Measurements from ENCODE around the gene OMA1.
"Not testable (repeated sequence)": the region's sequence is repeated elsewhere in the genome, so short reads cannot be mapped to it uniquely, and the experiment has no call there.

Gene OMA1

DNA sequence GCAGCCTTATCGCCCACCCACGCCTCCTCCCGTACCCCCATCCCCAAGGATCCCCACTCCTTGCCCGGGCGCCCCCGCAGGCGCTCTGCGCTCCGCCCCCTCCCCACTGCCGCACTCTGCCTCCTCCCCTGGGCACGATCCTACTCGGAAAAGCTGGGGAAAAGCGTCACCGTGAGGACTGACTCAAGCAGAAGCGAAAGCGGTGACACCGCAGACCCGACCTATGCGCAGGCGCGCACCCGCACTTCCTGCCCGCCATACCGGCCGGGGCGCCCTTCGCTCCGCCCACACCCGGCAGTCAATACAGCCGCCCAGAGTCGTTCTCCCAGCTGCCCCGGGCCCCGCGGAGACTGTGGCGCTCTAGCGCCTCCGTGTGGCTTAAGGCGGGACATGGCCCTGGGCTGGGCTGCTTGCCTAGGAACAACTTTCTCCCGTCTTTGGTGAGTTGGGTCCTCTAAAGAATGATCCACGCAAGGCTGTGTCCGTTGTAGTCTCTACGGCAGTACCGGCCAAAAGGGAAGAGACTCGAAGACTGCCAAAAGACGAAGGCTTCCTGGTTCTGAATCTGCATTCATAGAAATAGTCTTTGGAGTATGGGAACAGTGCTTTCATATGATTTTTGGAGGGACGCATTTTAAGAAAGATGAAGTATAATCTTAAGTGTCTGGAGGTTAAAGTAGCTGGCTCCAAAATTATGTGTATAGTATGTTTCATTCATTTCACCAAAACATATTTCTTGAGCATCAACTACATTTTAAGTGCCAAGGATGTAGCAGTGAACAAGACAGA lies at the start of gene OMA1:
OMA1 (minus strand) TSS at position 207 of the 789 bp plus-strand sequence. CDS start 7,432 bp downstream, outside the sequence.
- DNase-seq = peak; percentile 95

- no peak for DNase-seq
These were observed 48.0 kb upstream of the OMA1 start for GRCh38 chr1:58594546-58594945.

DNA sequence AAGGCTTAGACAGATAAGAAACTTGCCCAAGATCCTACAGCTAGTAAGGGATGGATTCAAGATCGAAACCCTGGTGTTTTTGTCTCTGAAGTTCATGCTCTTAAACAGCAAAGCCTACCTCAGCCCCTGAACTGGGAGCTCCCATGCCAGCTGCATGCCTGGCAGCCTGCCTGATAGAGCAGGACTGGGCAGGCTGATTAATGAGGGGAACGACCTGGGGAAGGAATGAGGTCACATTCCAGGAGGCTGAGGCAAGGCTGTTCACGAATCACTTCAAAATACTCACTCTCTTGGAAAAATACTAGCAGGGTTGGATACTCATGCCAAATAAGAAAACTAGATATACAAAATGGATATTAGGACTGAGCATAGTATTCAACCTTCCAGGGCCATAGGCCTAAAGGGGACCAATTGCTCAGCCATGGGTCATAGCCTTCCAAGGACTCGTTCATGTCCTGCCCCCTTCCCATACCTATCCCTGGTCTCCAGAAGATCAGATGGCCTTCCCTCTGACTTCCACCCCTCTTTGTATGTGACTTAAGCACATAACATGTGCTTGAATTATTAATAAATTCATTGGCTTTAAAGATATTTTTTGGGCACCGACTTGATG lies 46.1 kb upstream of the OMA1 start:
- no peak for DNase-seq

GRCh38 chr1:58591806-58592205 lies 45.3 kb upstream of the OMA1 start:
- DNase-seq = no peak

- DNase-seq = no peak
These were observed 43.5 kb upstream of the OMA1 start for GRCh38 chr1:58590019-58590418.

GRCh38 chr1:58588396-58588795 lies 41.9 kb upstream of the OMA1 start:
- no peak for DNase-seq

GRCh38 chr1:58587667-58588066 lies 41.1 kb upstream of the OMA1 start:
- DNase-seq = no peak

GRCh38 chr1:58586271-58586670 lies 39.7 kb upstream of the OMA1 start:
- no peak for DNase-seq

GRCh38 chr1:58585581-58586151 lies 39.1 kb upstream of the OMA1 start:
- DNase-seq = no peak

- DNase-seq = no peak
These were observed 38.6 kb upstream of the OMA1 start for GRCh38 chr1:58585166-58585565.

GRCh38 chr1:58584082-58584895 lies 37.8 kb upstream of the OMA1 start:
- DNase-seq = no peak

DNA sequence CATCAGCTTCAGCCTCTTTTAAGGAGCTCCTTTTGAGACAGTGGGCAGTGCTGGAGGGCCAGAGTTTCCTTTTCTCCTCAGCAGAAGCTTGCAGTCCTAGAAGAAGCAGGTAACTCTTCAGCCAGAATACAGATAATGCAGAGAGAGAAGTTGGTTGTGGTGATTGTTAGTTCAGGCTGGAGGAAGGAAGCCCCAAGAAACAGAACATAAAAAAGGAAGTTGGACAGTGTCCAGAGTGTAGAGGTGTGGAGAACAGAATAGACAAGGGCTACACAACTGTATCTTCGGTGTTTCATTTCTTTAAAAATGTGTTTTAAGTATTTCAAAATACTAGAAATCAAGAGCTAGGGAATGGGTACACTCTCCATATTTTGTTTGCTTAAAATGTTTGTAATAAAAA lies 37.0 kb upstream of the OMA1 start:
- no peak for DNase-seq

GRCh38 chr1:58582143-58582542 lies 35.6 kb upstream of the OMA1 start:
- not testable (repeated sequence) for DNase-seq

GRCh38 chr1:58581641-58582040 lies 35.1 kb upstream of the OMA1 start:
- no peak for DNase-seq

GRCh38 chr1:58580186-58580585 lies 33.7 kb upstream of the OMA1 start:
- DNase-seq = peak; percentile 70

DNA sequence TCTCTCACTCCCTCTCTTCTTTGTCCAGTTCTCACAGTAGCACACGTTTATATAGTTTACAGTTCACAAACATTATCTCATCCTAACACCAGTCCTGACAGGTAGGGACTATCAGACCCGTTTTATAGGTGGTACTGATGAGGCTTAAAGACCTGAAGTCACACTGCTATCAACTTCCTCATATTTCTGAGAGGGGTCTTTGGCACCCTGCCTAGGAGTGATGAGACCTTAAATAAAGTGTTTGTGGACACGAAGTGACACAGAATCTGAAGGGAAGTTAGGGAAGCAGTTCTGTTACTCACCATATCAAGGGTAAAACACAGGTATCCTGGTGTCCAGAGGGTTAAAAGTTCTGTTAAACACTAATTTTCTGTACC lies 31.1 kb upstream of the OMA1 start:
- DNase-seq = no peak

- no peak for DNase-seq
These were observed 30.5 kb upstream of the OMA1 start, which contains the start of gene TACSTD2 for GRCh38 chr1:58576727-58577653. Gene TACSTD2 (minus strand): TSS chr1:58577252. CDS start chr1:58577156, 96 bp downstream.

GRCh38 chr1:58576325-58576726 lies 29.8 kb upstream of the OMA1 start:
- no peak for DNase-seq

- DNase-seq = no peak
These were observed 29.2 kb upstream of the OMA1 start for GRCh38 chr1:58575551-58576324.

GRCh38 chr1:58574816-58575215 lies 28.3 kb upstream of the OMA1 start:
- DNase-seq = no peak

Data from midbrain (tissue), 1 donor.